Endodermal cell (in vitro differentiated cells): ENCODE measurements around the gene PIN1. TPM values are rescaled to one million over a fixed set of nuclear protein-coding genes. Genes with fewer than 3 reads are reported as not detected.
"Not testable (repeated sequence)": the region's sequence is repeated elsewhere in the genome, so short reads cannot be mapped to it uniquely, and the experiment has no call there.

Source experiments
- DNase-seq: peaks from one replicate; pipeline ENCODE4 v3.0.0-alpha.2; 2017
- H3K27ac ChIP-seq: 2 replicates; pipeline ENCODE4 v1.5.1; 2013; ENCODE audit warnings: mild to moderate bottlenecking, low read depth, low read length, moderate library complexity
- H3K27me3 ChIP-seq: 2 replicates; pipeline ENCODE4 v1.6.1; 2013; ENCODE audit warnings: mild to moderate bottlenecking, low read length, moderate library complexity; ENCODE audit not compliant: insufficient read depth, control insufficient read depth, poor library complexity, severe bottlenecking
- H3K36me3 ChIP-seq: 2 replicates; pipeline ENCODE4 v1.7.0; 2013; ENCODE audit warnings: mild to moderate bottlenecking, low read length, moderate library complexity; ENCODE audit not compliant: control insufficient read depth, insufficient read depth
- H3K4me1 ChIP-seq: one replicate; pipeline ENCODE4 v1.7.0; 2013; ENCODE audit warnings: low read length; ENCODE audit not compliant: control insufficient read depth, insufficient read depth
- H3K4me3 ChIP-seq: 2 replicates; pipeline ENCODE4 v1.5.1; 2013; ENCODE audit warnings: mild to moderate bottlenecking, low read length, moderate library complexity
- H3K9ac ChIP-seq: 2 replicates; pipeline ENCODE4 v1.6.1; 2013; ENCODE audit warnings: mild to moderate bottlenecking, low read length, moderate library complexity; ENCODE audit not compliant: poor library complexity, severe bottlenecking; ENCODE audit errors: extremely low read depth
- H3K9me3 ChIP-seq: 2 replicates; pipeline ENCODE4 v1.6.1; 2013; ENCODE audit warnings: mild to moderate bottlenecking, low read length, moderate library complexity; ENCODE audit not compliant: control insufficient read depth
- H3K27ac Mint-ChIP-seq: 2 replicates; pipeline ENCODE4 v1.8.0; 2020; ENCODE audit warnings: mixed read lengths
- H3K27me3 Mint-ChIP-seq: 2 replicates; pipeline ENCODE4 v1.8.0; 2021; ENCODE audit warnings: mild to moderate bottlenecking, mixed read lengths; ENCODE audit not compliant: insufficient read depth
- H3K36me3 Mint-ChIP-seq: 2 replicates; pipeline ENCODE4 v1.8.0; 2020; ENCODE audit warnings: low read depth, mixed read lengths
- H3K4me1 Mint-ChIP-seq: 2 replicates; pipeline ENCODE4 v1.8.0; 2020; ENCODE audit warnings: mixed read lengths
- H3K4me3 Mint-ChIP-seq: 2 replicates; pipeline ENCODE4 v1.8.0; 2020; ENCODE audit warnings: mild to moderate bottlenecking, moderate library complexity, mixed read lengths
- H3K9me3 Mint-ChIP-seq: 2 replicates; pipeline ENCODE4 v1.8.0; 2020; ENCODE audit warnings: mild to moderate bottlenecking, mixed read lengths
- WGBS, 2 experiments: methylation state at CpG; one replicate each; pipeline versions ENCODE4 v1.1.5 to v1.1.7; 2013; ENCODE audit warnings: missing lambda C conversion rate in 2 of 2, mixed read lengths in 1 of 2; ENCODE audit not compliant: insufficient coverage in 1 of 2, insufficient read length in 1 of 2; 5-methylcytosine and 5-hydroxymethylcytosine counted together
- total RNA-seq, 2 donors: library from RNA; stranded (reverse); fragmentation: NEBNext Ultra II Directional in 1 of 2; extraction: Animal tissue kit (Norgen Biotek cat#: 25700) in 1 of 2; gene quantifications; 2 replicates in 1 of 2; 3 replicates in 1 of 2; pipeline ENCODE4 v1.2.1, GENCODE V29; 2021
- TF ChIP-seq, protein P1 (sequence below): fragments of 200-600 bp; sonication (generic); conservative IDR thresholded peaks from 2 replicates; pipeline ENCODE4 v1.5.0; 2021; ENCODE audit warnings: antibody characterized with exemption, mild to moderate bottlenecking

Gene PIN1
- total RNA-seq, 2 donors from 2014 or later: 92.4 to 101 TPM

DNA sequence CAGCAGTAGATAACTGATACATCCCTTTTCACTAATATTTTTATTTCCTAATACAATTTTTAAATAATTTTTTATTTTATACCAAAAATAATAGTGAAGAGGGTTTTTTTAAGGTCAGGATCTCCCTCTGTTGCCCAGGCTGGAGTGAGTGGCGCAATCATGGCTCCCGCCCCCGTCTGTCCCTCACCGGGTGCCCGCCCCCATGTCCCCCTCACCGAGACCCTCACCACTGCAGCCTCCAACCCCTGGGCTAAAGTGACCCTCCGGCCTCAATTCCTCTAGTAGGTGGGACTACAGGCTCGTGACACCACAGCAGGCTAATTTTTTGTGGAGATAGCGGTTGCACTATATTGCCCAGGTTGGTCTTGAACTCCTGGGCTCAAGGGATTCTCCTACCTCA, 48.8 kb upstream of the PIN1 start:
- TF ChIP-seq, protein P1, sequence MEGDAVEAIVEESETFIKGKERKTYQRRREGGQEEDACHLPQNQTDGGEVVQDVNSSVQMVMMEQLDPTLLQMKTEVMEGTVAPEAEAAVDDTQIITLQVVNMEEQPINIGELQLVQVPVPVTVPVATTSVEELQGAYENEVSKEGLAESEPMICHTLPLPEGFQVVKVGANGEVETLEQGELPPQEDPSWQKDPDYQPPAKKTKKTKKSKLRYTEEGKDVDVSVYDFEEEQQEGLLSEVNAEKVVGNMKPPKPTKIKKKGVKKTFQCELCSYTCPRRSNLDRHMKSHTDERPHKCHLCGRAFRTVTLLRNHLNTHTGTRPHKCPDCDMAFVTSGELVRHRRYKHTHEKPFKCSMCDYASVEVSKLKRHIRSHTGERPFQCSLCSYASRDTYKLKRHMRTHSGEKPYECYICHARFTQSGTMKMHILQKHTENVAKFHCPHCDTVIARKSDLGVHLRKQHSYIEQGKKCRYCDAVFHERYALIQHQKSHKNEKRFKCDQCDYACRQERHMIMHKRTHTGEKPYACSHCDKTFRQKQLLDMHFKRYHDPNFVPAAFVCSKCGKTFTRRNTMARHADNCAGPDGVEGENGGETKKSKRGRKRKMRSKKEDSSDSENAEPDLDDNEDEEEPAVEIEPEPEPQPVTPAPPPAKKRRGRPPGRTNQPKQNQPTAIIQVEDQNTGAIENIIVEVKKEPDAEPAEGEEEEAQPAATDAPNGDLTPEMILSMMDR: no peak

DNA sequence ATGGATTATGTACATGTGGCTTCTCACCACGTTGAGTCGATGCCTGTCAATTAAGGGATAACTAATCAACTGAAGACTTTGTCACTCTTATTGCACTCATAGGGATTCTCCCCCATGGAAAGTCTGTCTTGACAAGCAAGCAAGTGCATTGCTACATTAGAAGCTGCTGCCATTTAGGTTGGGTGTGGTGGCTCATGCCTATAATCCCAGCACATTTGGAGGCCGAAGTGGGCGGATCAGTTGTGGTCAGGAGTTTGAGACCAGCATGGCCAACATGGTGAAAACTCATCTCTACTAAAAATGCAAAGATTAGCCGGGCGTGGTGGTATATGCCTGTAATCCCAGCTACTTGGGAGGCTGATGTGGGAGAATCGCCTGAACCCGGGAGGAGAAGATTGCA, 48.3 kb upstream of the PIN1 start:
- no peak for DNase-seq
- H3K4me1 ChIP-seq: peaks cover 10% of the 10 kb centered on the region
- Mint-ChIP-seq H3K36me3 (peaks cover 15% of the 10 kb centered on the region), H3K9me3 (peaks cover 16% of the 10 kb centered on the region), H3K27me3 (peaks cover 1% of the 10 kb centered on the region), H3K4me1 (peaks cover 34% of the 10 kb centered on the region), H3K4me3 (peak overlapping the region; percentile 83), H3K27ac (no peak overlapping the region)
- no peak overlapping the region for H3K27ac ChIP-seq
- peak overlapping the region; percentile 81 for H3K4me3 ChIP-seq
- no peaks in the 10 kb centered on the region for H3K27me3 ChIP-seq
- TF ChIP-seq, protein P1: no peak
- peaks cover 6% of the 10 kb centered on the region for H3K9me3 ChIP-seq
- WGBS, 2 experiments: 94 to 96% methylated on average over 7 to 8 of the region's 8 CpGs
- peaks cover 5% of the 10 kb centered on the region for H3K36me3 ChIP-seq
- no peak overlapping the region for H3K9ac ChIP-seq

More for the DNA sequence above, 48.8 kb upstream of the PIN1 start:
- peak overlapping the region; percentile 41 for H3K9ac ChIP-seq
- H3K9me3 ChIP-seq: peaks cover 6% of the 10 kb centered on the region
- peak overlapping the region; percentile 83 for H3K4me3 Mint-ChIP-seq
- H3K27ac ChIP-seq: no peak overlapping the region
- H3K27me3 Mint-ChIP-seq: peaks cover 1% of the 10 kb centered on the region
- DNase-seq: no peak
- peaks cover 32% of the 10 kb centered on the region for H3K4me1 Mint-ChIP-seq
- H3K4me3 ChIP-seq: peak overlapping the region; percentile 81
- peaks cover 15% of the 10 kb centered on the region for H3K36me3 Mint-ChIP-seq
- peaks cover 5% of the 10 kb centered on the region for H3K36me3 ChIP-seq
- WGBS, 2 experiments: 69 to 98% methylated on average over 3 to 9 of the region's 9 CpGs
- H3K27me3 ChIP-seq: no peaks in the 10 kb centered on the region
- H3K27ac Mint-ChIP-seq: peak overlapping the region; percentile 94
- H3K4me1 ChIP-seq: peaks cover 10% of the 10 kb centered on the region
- peaks cover 16% of the 10 kb centered on the region for H3K9me3 Mint-ChIP-seq

DNA sequence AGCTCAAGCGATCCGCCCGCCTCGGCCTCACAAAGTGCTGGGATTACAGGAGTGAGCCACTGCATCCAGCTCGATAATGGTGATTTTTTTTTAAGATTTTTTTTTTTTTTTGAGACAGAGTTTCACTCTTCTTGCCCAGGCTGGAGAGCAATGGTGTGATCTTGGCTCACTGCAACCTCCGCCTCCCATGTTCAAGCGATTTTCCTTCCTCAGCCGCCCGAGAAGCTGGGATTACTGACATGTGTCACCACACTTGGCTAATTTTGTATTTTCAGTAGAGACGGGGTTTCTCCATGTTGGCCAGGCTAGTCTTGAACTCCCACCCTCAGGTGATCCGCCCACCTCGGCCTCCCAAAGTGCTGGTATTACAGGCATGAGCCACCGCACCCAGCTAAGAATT, 46.5 kb upstream of the PIN1 start:
- peaks cover 34% of the 10 kb centered on the region for H3K4me1 Mint-ChIP-seq
- peaks cover 10% of the 10 kb centered on the region for H3K4me1 ChIP-seq
- 89 to 97% methylated on average over 13 of the region's 13 CpGs for WGBS, 2 experiments
- not testable (repeated sequence) for H3K4me3 Mint-ChIP-seq, H3K36me3 Mint-ChIP-seq, H3K27me3 Mint-ChIP-seq, H3K4me3 ChIP-seq, H3K9ac ChIP-seq, DNase-seq, H3K27ac Mint-ChIP-seq, H3K27me3 ChIP-seq, H3K9me3 ChIP-seq, H3K36me3 ChIP-seq, H3K27ac ChIP-seq
- peaks cover 16% of the 10 kb centered on the region for H3K9me3 Mint-ChIP-seq

DNA sequence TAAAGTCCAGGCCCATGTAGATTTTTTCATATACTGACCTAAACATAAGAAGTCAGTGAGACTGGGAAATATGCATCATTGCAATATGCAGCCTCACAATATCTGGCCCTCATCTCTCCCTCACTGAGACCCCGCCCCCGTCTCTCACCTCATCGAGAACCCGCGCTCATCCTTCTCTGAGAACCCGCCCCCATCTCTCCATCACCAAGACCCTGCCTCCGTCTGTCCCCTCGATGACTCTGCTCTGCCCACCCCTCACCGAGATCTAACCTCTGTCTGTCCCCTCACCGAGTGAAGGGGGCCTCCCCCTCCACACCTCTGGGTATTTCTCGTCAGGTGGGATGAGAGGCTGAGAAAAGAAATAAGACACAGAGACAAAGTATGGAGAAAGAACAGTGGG, 46.1 kb upstream of the PIN1 start:
- H3K27ac ChIP-seq: no peak overlapping the region
- DNase-seq: peak; percentile 56
- peak overlapping the region; percentile 95 for H3K27ac Mint-ChIP-seq
- peaks cover 30% of the 10 kb centered on the region for H3K4me1 Mint-ChIP-seq
- H3K36me3 ChIP-seq: no peaks in the 10 kb centered on the region
- H3K36me3 Mint-ChIP-seq: peaks cover 9% of the 10 kb centered on the region
- peak overlapping the region; percentile 25 for H3K9ac ChIP-seq
- no peaks in the 10 kb centered on the region for H3K9me3 ChIP-seq
- TF ChIP-seq, protein P1: no peak
- peaks cover 16% of the 10 kb centered on the region for H3K9me3 Mint-ChIP-seq
- H3K27me3 ChIP-seq: no peaks in the 10 kb centered on the region
- WGBS, 2 experiments: 86% methylated on average over 11 of the region's 11 CpGs; no CpG with 5 or more reads in 1 of the 2 experiments
- H3K27me3 Mint-ChIP-seq: peaks cover 7% of the 10 kb centered on the region
- no peak overlapping the region for H3K4me3 Mint-ChIP-seq
- no peak overlapping the region for H3K4me3 ChIP-seq
- peaks cover 7% of the 10 kb centered on the region for H3K4me1 ChIP-seq

DNA sequence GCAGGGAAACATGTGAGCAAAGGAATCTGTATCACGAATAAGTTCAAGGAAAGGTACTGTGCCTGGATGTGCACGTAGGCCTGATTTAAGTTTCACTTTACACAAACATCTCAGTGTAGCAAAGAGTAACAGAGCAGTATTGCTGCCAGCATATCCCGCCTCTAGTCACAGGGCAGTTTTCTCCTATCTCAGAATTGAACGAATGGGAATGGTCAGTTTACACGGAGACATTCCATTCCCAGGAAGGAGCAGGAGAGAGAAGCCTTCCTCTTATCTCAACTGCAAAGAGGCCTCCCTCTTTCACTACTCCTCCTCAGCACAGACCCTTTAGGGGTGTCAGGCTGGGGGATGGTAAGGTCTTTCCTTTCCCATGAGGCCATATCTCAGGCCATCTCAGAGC, 45.5 kb upstream of the PIN1 start:
- peak overlapping the region; percentile 25 for H3K9ac ChIP-seq
- H3K9me3 ChIP-seq, H3K4me3 Mint-ChIP-seq, H3K4me1 ChIP-seq, H3K36me3 Mint-ChIP-seq, H3K27ac ChIP-seq, H3K4me3 ChIP-seq, H3K27me3 Mint-ChIP-seq, H3K27me3 ChIP-seq, DNase-seq, H3K36me3 ChIP-seq: not testable (repeated sequence)
- 64 to 70% methylated on average over 4 to 5 of the region's 5 CpGs for WGBS, 2 experiments
- Mint-ChIP-seq H3K4me1 (peaks cover 25% of the 10 kb centered on the region), H3K9me3 (peaks cover 16% of the 10 kb centered on the region), H3K27ac (peak overlapping the region; percentile 95)
